HEK293 (cell line): ENCODE measurements around the gene HMCN1.

Source experiments
- CTCF ChIA-PET: fragments of 350-600 bp; formaldehyde crosslinking; extraction: SDS; loops from one replicate; lab custom pipeline; 2021; ENCODE audit warnings: antibody characterized with exemption; lab: Yijun Ruan, JAX
- POLR2A ChIA-PET: fragments of 300-600 bp; formaldehyde crosslinking; extraction: SDS; loops from one replicate; lab custom pipeline; 2020; ENCODE audit warnings: antibody characterized with exemption, inconsistent platforms; lab: Yijun Ruan, JAX
- H3K27ac ChIP-seq: fragments of 200-500 bp; sonication (Bioruptor generic); 2 replicates; pipeline ENCODE4 v1.5.1; 2014; ENCODE audit warnings: low read depth, low read length, control low read depth, inconsistent platforms; ENCODE audit errors: extremely low read depth
- H3K36me3 ChIP-seq, 2 experiments: fragments of 200-500 bp in 1 of 2; sonication (Bioruptor generic) in 1 of 2; 1 replicate in 1 of 2; 2 replicates in 1 of 2; pipeline ENCODE4 v1.5.1; 2014 to 2017; ENCODE audit warnings: inconsistent platforms in 2 of 2, low read length in 2 of 2; ENCODE audit not compliant: control insufficient read depth in 2 of 2, insufficient read depth in 1 of 2
- H3K4me1 ChIP-seq: fragments of 200-500 bp; sonication (Bioruptor generic); 2 replicates; pipeline ENCODE4 v1.5.1; 2014; ENCODE audit warnings: mild to moderate bottlenecking, low read length, inconsistent platforms; ENCODE audit not compliant: control insufficient read depth, insufficient read depth
- H3K4me3 ChIP-seq: 2 replicates; pipeline ENCODE4 v1.5.1; 2011; ENCODE audit warnings: low read depth, mild to moderate bottlenecking, control low read depth, low read length, moderate library complexity
- H3K9me3 ChIP-seq: fragments of 200-500 bp; sonication (Bioruptor generic); 2 replicates; pipeline ENCODE4 v1.5.1; 2014; ENCODE audit warnings: low read depth, low read length, inconsistent platforms; ENCODE audit not compliant: control insufficient read depth, insufficient read depth
- BCL11B ChIP-seq: fragments of 450-650 bp; formaldehyde crosslinking; IDR thresholded peaks from 2 replicates; pipeline ENCODE4 v1.5.1; 2016; ENCODE audit warnings: low read depth, missing biosample characterization, missing genetic modification characterization
- KLF7 ChIP-seq: fragments of 450-650 bp; formaldehyde crosslinking; IDR thresholded peaks from 2 replicates; pipeline ENCODE4 v1.5.1; 2016; ENCODE audit warnings: missing biosample characterization, missing genetic modification characterization, borderline replicate concordance
- OVOL3 ChIP-seq: fragments of 450-650 bp; formaldehyde crosslinking; IDR thresholded peaks from 2 replicates; pipeline ENCODE4 v1.5.1; 2016; ENCODE audit warnings: missing biosample characterization, missing genetic modification characterization
- PRDM6 ChIP-seq: fragments of 450-650 bp; formaldehyde crosslinking; IDR thresholded peaks from 2 replicates; pipeline ENCODE4 v1.5.1; 2017; ENCODE audit warnings: missing biosample characterization, missing genetic modification characterization
- SCRT1 ChIP-seq: fragments of 450-650 bp; formaldehyde crosslinking; IDR thresholded peaks from 2 replicates; pipeline ENCODE4 v1.5.1; 2016; ENCODE audit warnings: missing biosample characterization, missing genetic modification characterization, borderline replicate concordance
- TRIM28 ChIP-seq: IDR thresholded peaks from 2 replicates; pipeline ENCODE4 v1.6.1; 2011; ENCODE audit warnings: low read length, control low read depth, borderline replicate concordance
- ZBTB26 ChIP-seq: fragments of 450-650 bp; formaldehyde crosslinking; optimal IDR thresholded peaks from 2 replicates; pipeline ENCODE3; 2016; ENCODE audit warnings: missing biosample characterization, mild to moderate bottlenecking, missing genetic modification characterization
- ZBTB8A ChIP-seq: fragments of 450-650 bp; formaldehyde crosslinking; IDR thresholded peaks from 2 replicates; pipeline ENCODE4 v1.5.1; 2016; ENCODE audit warnings: missing biosample characterization, missing genetic modification characterization
- ZFP3 ChIP-seq: fragments of 450-650 bp; formaldehyde crosslinking; IDR thresholded peaks from 2 replicates; pipeline ENCODE4 v1.5.1; 2016; ENCODE audit warnings: low read depth, missing biosample characterization, missing genetic modification characterization
- ZNF114 ChIP-seq: fragments of 450-650 bp; formaldehyde crosslinking; IDR thresholded peaks from 2 replicates; pipeline ENCODE4 v1.5.0; 2017; ENCODE audit warnings: missing biosample characterization, missing genetic modification characterization
- ZNF148 ChIP-seq: fragments of 450-650 bp; formaldehyde crosslinking; IDR thresholded peaks from 2 replicates; pipeline ENCODE4 v1.5.0; 2017; ENCODE audit warnings: missing biosample characterization, missing genetic modification characterization, borderline replicate concordance
- ZNF221 ChIP-seq: fragments of 450-650 bp; formaldehyde crosslinking; IDR thresholded peaks from 2 replicates; pipeline ENCODE4 v1.5.1; 2017; ENCODE audit warnings: missing biosample characterization, missing genetic modification characterization, borderline replicate concordance
- ZNF223 ChIP-seq: fragments of 450-650 bp; formaldehyde crosslinking; IDR thresholded peaks from 2 replicates; pipeline ENCODE4 v1.5.1; 2016; ENCODE audit warnings: missing biosample characterization, missing genetic modification characterization
- ZNF248 ChIP-seq: fragments of 450-650 bp; formaldehyde crosslinking; IDR thresholded peaks from 2 replicates; pipeline ENCODE4 v1.5.1; 2017; ENCODE audit warnings: missing biosample characterization, missing genetic modification characterization
- ZNF341 ChIP-seq: fragments of 450-650 bp; formaldehyde crosslinking; IDR thresholded peaks from 2 replicates; pipeline ENCODE4; 2016; ENCODE audit warnings: low read depth, missing biosample characterization, missing genetic modification characterization
- ZNF37A ChIP-seq: fragments of 450-650 bp; IDR thresholded peaks from 2 replicates; pipeline ENCODE4 v1.5.1; 2018; ENCODE audit warnings: missing biosample characterization, missing genetic modification characterization
- ZNF488 ChIP-seq: fragments of 450-650 bp; formaldehyde crosslinking; IDR thresholded peaks from 2 replicates; pipeline ENCODE4 v1.5.1; 2016; ENCODE audit warnings: missing biosample characterization, missing genetic modification characterization
- ZNF549 ChIP-seq: fragments of 450-650 bp; IDR thresholded peaks from 2 replicates; pipeline ENCODE4 v1.5.1; 2018; ENCODE audit warnings: missing biosample characterization, missing genetic modification characterization, mild to moderate bottlenecking, inconsistent platforms, moderate library complexity
- ZNF623 ChIP-seq: fragments of 450-650 bp; formaldehyde crosslinking; IDR thresholded peaks from 2 replicates; pipeline ENCODE4 v1.5.1; 2016; ENCODE audit warnings: missing biosample characterization, missing genetic modification characterization
- ZNF626 ChIP-seq: fragments of 450-650 bp; sonication (Bioruptor Pico); formaldehyde crosslinking; IDR thresholded peaks from 2 replicates; pipeline ENCODE4 v1.5.1; 2018; ENCODE audit warnings: missing biosample characterization, missing genetic modification characterization, inconsistent platforms
- ZNF677 ChIP-seq: fragments of 450-650 bp; IDR thresholded peaks from 2 replicates; pipeline ENCODE4 v1.5.0; 2018; ENCODE audit warnings: missing biosample characterization, mild to moderate bottlenecking, missing genetic modification characterization, moderate library complexity
- ZNF692 ChIP-seq: fragments of 450-650 bp; formaldehyde crosslinking; IDR thresholded peaks from 2 replicates; pipeline ENCODE4 v1.5.1; 2016; ENCODE audit warnings: missing biosample characterization, missing genetic modification characterization
- ZNF747 ChIP-seq: fragments of 450-650 bp; formaldehyde crosslinking; IDR thresholded peaks from 2 replicates; pipeline ENCODE4 v1.5.1; 2016; ENCODE audit warnings: missing biosample characterization, missing genetic modification characterization
- ZNF76 ChIP-seq: fragments of 450-650 bp; formaldehyde crosslinking; IDR thresholded peaks from 2 replicates; pipeline ENCODE4; 2016; ENCODE audit warnings: low read depth, missing biosample characterization, missing genetic modification characterization, borderline replicate concordance
- ZNF792 ChIP-seq: fragments of 450-650 bp; formaldehyde crosslinking; IDR thresholded peaks from 2 replicates; pipeline ENCODE4 v1.5.1; 2016; ENCODE audit warnings: missing biosample characterization, missing genetic modification characterization
- ZSCAN23 ChIP-seq: fragments of 450-650 bp; formaldehyde crosslinking; IDR thresholded peaks from 2 replicates; pipeline ENCODE4 v1.5.1; 2016; ENCODE audit warnings: missing biosample characterization, missing genetic modification characterization

The HMCN1 gene

GRCh38 chr1:186057086-186057485, 322.9 kb downstream of the HMCN1 start:
- Histone ChIP-seq H3K9me3 (no peaks in the 10 kb centered on the region), H3K27ac (no peak overlapping the region), H3K4me3 (no peak overlapping the region), H3K36me3 (no peaks in the 10 kb centered on the region), H3K4me1 (no peaks in the 10 kb centered on the region)
- CTCF ChIA-PET: interaction anchor here (0.7 kb wide), 1 partner anchor 888 kb away, joined by 4 read pairs; no protein-coding TSS in a partner anchor
- TF ChIP-seq ZNF747 (tag by site-specific recombination) (no peak), SCRT1 (no peak), ZFP3 (no peak), BCL11B (tag by site-specific recombination) (no peak), ZBTB26 (tag by site-specific recombination) (no peak), ZNF223 (tag by site-specific recombination) (no peak), ZBTB8A (tag by site-specific recombination) (no peak), ZNF114 (tag by site-specific recombination) (no peak), ZNF488 (no peak), ZNF626 (tag by site-specific recombination) (no peak), ZNF37A (no peak), ZNF76 (tag by site-specific recombination) (no peak), TRIM28 (no peak)
- POLR2A ChIA-PET: interaction anchor here (0.6 kb wide), 1 partner anchor 20 kb away, joined by 3 read pairs; no protein-coding TSS in a partner anchor

- ChIA-PET POLR2A (no interaction called here), CTCF (interaction anchor here (0.6 to 1.1 kb wide), 3 partner anchors 141 to 1377 kb away, joined by 3 to 4 read pairs (median 3); no protein-coding TSS in a partner anchor)
- Histone ChIP-seq H3K4me3 (no peak overlapping the region), H3K27ac (no peak overlapping the region), H3K4me1 (no peaks in the 10 kb centered on the region), H3K36me3 (no peaks in the 10 kb centered on the region), H3K9me3 (no peaks in the 10 kb centered on the region)
- TF ChIP-seq ZNF549 (tag by site-specific recombination) (no peak), KLF7 (no peak), OVOL3 (tag by site-specific recombination) (no peak)
- TF ChIP-seq, all 188 proteins: peak for 0
These were observed 325.1 kb downstream of the HMCN1 start for GRCh38 chr1:186059311-186059710.

- ChIA-PET POLR2A (no interaction called here), CTCF (interaction anchor here (0.6 to 1.1 kb wide), 2 partner anchors 247 to 1377 kb away, joined by 3 to 4 read pairs; no protein-coding TSS in a partner anchor)
- no peak overlapping the region for H3K27ac ChIP-seq
- H3K36me3 ChIP-seq: no peaks in the 10 kb centered on the region
- no peaks in the 10 kb centered on the region for H3K9me3 ChIP-seq
- H3K4me1 ChIP-seq: no peaks in the 10 kb centered on the region
- no peak overlapping the region for H3K4me3 ChIP-seq
- TF ChIP-seq ZNF248 (tag by site-specific recombination) (no peak), ZNF792 (tag by site-specific recombination) (no peak), ZNF677 (tag by site-specific recombination) (no peak), ZNF747 (tag by site-specific recombination) (no peak), ZSCAN23 (tag by site-specific recombination) (no peak), ZNF221 (no peak), ZNF623 (tag by site-specific recombination) (no peak), ZNF692 (tag by site-specific recombination) (no peak), ZNF341 (tag by site-specific recombination) (no peak), ZNF148 (tag by site-specific recombination) (no peak), PRDM6 (peak; percentile 58)
These were observed 325.6 kb downstream of the HMCN1 start for GRCh38 chr1:186059752-186060151.
